ENCODE measurements around the gene ZDHHC18.
"Not testable (repeated sequence)": the region's sequence is repeated elsewhere in the genome, so short reads cannot be mapped to it uniquely, and the experiment has no call there.

The ZDHHC18 gene

DNA sequence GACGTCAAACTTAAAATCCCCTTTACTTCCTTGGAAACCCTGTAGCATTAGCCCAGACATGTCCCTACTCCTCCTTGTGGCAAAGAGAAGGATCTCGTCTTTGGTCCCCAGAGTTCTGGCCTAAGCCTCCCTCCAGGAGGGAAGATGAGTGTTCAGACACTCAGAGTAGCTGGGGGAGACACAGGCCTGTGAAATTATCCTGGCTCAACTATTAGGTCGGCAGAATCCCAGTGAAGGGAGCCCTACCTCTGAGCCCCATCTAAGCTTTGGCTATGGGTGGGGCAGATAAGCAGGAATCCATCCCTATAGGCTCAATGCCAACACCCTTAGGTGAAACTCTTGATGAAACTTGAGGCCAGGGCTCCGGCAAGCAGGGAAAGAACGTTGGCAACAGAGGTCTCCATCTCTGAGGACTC is 34.8 kb downstream of the ZDHHC18 start:
- DNase-seq (ENCODE audit: low read depth): peak; percentile 42
- TF ChIP-seq, protein P1, sequence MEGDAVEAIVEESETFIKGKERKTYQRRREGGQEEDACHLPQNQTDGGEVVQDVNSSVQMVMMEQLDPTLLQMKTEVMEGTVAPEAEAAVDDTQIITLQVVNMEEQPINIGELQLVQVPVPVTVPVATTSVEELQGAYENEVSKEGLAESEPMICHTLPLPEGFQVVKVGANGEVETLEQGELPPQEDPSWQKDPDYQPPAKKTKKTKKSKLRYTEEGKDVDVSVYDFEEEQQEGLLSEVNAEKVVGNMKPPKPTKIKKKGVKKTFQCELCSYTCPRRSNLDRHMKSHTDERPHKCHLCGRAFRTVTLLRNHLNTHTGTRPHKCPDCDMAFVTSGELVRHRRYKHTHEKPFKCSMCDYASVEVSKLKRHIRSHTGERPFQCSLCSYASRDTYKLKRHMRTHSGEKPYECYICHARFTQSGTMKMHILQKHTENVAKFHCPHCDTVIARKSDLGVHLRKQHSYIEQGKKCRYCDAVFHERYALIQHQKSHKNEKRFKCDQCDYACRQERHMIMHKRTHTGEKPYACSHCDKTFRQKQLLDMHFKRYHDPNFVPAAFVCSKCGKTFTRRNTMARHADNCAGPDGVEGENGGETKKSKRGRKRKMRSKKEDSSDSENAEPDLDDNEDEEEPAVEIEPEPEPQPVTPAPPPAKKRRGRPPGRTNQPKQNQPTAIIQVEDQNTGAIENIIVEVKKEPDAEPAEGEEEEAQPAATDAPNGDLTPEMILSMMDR (conservative IDR thresholded peaks at IDR 0.05; ENCODE audit: low read length): peak; percentile 41

GRCh38 chr1:26861889-26862378 is 35.4 kb downstream of the ZDHHC18 start:
- no peak overlapping the region for H3K4me3 ChIP-seq (ENCODE audit: low read length)
- TF ChIP-seq, protein P1 (conservative IDR thresholded peaks at IDR 0.05; ENCODE audit: low read length): no peak
- DNase-seq (ENCODE audit: low read depth): no peak

More for the DNA sequence above, 34.8 kb downstream of the ZDHHC18 start:
- H3K4me3 ChIP-seq (ENCODE audit: low read length): no peak overlapping the region

DNA sequence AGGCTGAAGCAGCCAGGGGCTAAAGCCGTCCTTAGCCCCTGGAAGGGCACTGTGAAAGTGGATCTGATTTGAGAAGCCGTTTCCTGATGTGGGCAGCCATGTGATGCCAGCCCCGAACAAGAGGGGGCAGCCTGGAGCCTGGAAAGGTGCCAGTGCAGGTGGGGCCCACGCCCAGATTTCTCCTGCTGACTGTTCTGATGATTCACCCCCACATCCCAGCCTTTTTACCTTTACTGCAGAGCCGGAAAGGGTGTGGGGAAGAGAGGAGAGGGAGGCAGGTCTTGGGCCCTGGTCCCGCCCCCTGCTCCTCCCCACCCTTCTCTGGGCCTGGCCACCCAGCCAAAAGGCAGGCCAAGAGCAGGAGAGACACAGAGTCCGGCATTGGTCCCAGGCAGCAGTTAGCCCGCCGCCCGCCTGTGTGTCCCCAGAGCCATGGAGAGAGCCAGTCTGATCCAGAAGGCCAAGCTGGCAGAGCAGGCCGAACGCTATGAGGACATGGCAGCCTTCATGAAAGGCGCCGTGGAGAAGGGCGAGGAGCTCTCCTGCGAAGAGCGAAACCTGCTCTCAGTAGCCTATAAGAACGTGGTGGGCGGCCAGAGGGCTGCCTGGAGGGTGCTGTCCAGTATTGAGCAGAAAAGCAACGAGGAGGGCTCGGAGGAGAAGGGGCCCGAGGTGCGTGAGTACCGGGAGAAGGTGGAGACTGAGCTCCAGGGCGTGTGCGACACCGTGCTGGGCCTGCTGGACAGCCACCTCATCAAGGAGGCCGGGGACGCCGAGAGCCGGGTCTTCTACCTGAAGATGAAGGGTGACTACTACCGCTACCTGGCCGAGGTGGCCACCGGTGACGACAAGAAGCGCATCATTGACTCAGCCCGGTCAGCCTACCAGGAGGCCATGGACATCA is 36.5 kb downstream of the ZDHHC18 start, which contains the start of gene SFN:
Gene SFN (plus strand): TSS at position 369 of the 904 bp plus-strand sequence. CDS start 64 bp downstream, at position 433.
- no peak for DNase-seq (ENCODE audit: low read depth)
- TF ChIP-seq, protein P1 (conservative IDR thresholded peaks at IDR 0.05; ENCODE audit: low read length): 0 out of 2 replicates have a peak, but pooled peaks have one; percentile 10
- peak within 1 kb of the TSS; percentile 76 for H3K4me3 ChIP-seq (ENCODE audit: low read length)

GRCh38 chr1:26863685-26864077 is 37.2 kb downstream of the ZDHHC18 start:
- DNase-seq (ENCODE audit: low read depth): no peak
- H3K4me3 ChIP-seq (ENCODE audit: low read length): no peak overlapping the region
- TF ChIP-seq, protein P1 (conservative IDR thresholded peaks at IDR 0.05; ENCODE audit: low read length): no peak

GRCh38 chr1:26864610-26865480 is 38.4 kb downstream of the ZDHHC18 start:
- TF ChIP-seq, protein P1 (conservative IDR thresholded peaks at IDR 0.05; ENCODE audit: low read length): no peak
- DNase-seq (ENCODE audit: low read depth): peak; percentile 99
- peak overlapping the region; percentile 76 for H3K4me3 ChIP-seq (ENCODE audit: low read length)

- not testable (repeated sequence) for DNase-seq (ENCODE audit: low read depth)
Measured at GRCh38 chr1:26873097-26873496, 46.6 kb downstream of the ZDHHC18 start.

GRCh38 chr1:26874896-26875295 is 48.4 kb downstream of the ZDHHC18 start:
- TF ChIP-seq, protein P1 (conservative IDR thresholded peaks at IDR 0.05; ENCODE audit: low read length): no peak
- H3K4me3 ChIP-seq (ENCODE audit: low read length): no peak overlapping the region
- DNase-seq (ENCODE audit: low read depth): no peak

More at GRCh38 chr1:26873097-26873496, 46.6 kb downstream of the ZDHHC18 start:
- H3K4me3 ChIP-seq (ENCODE audit: low read length): not testable (repeated sequence)
